Measurements from ENCODE around the gene DAPK1. TPM values are rescaled to one million over a fixed set of nuclear protein-coding genes. Genes with fewer than 3 reads are reported as not detected.

Gene DAPK1
- total and polyA plus RNA-seq, 2 donors (not counting 1 experiment from before 2014, with no cell fraction given) = 1.7 to 2.8 TPM

DNA sequence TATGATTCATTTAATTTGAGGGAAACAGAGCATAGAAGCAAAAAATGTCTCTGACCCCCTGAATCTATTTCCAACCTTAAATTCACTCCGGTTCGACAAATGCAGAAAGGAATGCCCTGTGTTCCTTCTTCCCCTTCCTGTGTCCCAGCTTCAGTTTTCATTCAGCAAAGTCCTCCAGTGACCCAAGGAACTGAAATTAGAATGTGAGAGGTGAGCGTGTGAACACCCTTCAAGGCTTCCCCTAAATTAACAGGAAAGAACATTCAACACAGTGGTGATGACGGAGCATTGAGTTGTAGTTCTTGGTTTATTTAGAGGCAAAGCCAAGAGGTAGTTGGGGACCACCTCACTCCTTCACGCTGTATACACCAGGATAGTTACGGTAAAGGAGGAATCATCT is 130.7 kb downstream of the DAPK1 start:
- ATAC-seq (ENCODE audit: low read depth) (no peak), DNase-seq (no peak)
- H3K4me1 Mint-ChIP-seq = no peaks in the 10 kb centered on the region
- Histone ChIP-seq H3K4me1 (ENCODE audit: control insufficient read depth in 2 of 2, insufficient read depth in 2 of 2, low read length in 2 of 2) (no peaks in the 10 kb centered on the region), H3K4me2 (replicated peaks; ENCODE audit: low read depth, low read length, poor library complexity, severe bottlenecking) (no peak overlapping the region), H3K27ac (ENCODE audit: low read length in 2 of 2) (no peak overlapping the region), H4K20me1 (ENCODE audit: control insufficient read depth, insufficient read depth, low read length, poor library complexity, severe bottlenecking) (no peaks in the 10 kb centered on the region), H3K9ac (ENCODE audit: low read length) (no peak overlapping the region), H2AFZ (ENCODE audit: insufficient read depth, low read depth, low read length, poor library complexity, severe bottlenecking) (no peak overlapping the region), H3K36me3 (replicated peaks in 1 of 2; ENCODE audit: control extremely low read depth in 1 of 2, control insufficient read depth in 1 of 2, extremely low read depth in 1 of 2, insufficient read depth in 2 of 2, low read length in 1 of 2) (no peaks in the 10 kb centered on the region), H3K4me3 (ENCODE audit: control extremely low read depth in 1 of 5, extremely low read depth in 1 of 5, insufficient read depth in 1 of 5, low read depth in 2 of 5, low read length in 4 of 5) (no peak overlapping the region), H3K9me3 (ENCODE audit: control extremely low read depth in 1 of 3, control insufficient read depth in 2 of 3, insufficient read depth in 1 of 3, low read length in 2 of 3) (peaks cover 0 to 9% (median 0%) of the 10 kb centered on the region in 3 donors), H3K27me3 (replicated peaks in 1 of 4; ENCODE audit: control extremely low read depth in 1 of 4, control insufficient read depth in 3 of 4, insufficient read depth in 4 of 4, low read length in 3 of 4) (no peaks in the 10 kb centered on the region), H3K79me2 (ENCODE audit: control insufficient read depth, insufficient read depth, low read length) (no peaks in the 10 kb centered on the region)
- H3K4me3 Mint-ChIP-seq = no peak overlapping the region
- H3K9me3 Mint-ChIP-seq (ENCODE audit: insufficient read depth) = no peaks in the 10 kb centered on the region
- no CpG with 5 or more reads among the region's 6 CpGs for WGBS (ENCODE audit: insufficient coverage)
- POLR2A ChIA-PET = no interaction called here
- no peak for TF ChIP-seq EZH2 (IDR thresholded peaks at IDR 0.05; ENCODE audit: borderline replicate concordance, insufficient read depth, low read depth, low read length, poor library complexity, severe bottlenecking)
- no peak overlapping the region for H3K27ac Mint-ChIP-seq
- no peaks in the 10 kb centered on the region for H3K27me3 Mint-ChIP-seq
- intact Hi-C loops (cut with micrococcal nuclease) = no loop called here
- CTCF ChIA-PET = no interaction called here

DNA sequence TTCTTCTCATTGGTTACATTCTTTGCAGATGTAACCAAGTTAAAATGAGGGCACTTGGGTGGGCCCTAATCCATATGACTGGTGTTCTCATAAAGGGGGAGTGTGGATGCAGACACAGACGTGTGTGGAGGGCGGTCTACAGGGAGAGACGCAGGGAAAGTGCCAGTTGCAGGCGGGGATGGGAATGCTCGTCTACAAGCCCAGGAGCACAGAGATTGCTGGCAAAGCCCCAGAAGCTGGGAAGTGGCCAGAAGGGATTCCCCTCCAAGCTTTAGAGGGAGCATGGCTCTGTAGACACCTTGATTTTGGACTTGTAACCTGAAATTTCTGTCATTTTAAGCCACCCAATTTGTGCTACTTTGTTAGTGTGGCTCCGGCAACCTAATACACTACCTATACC is 131.4 kb downstream of the DAPK1 start:
- Mint-ChIP-seq H3K27ac (no peak overlapping the region), H3K9me3 (ENCODE audit: insufficient read depth) (no peaks in the 10 kb centered on the region)

More for the DNA sequence above, 131.4 kb downstream of the DAPK1 start:
- WGBS (ENCODE audit: insufficient coverage) = 93% methylated on average over 5 of the region's 6 CpGs
- no peaks in the 10 kb centered on the region for H3K36me3 ChIP-seq (replicated peaks in 1 of 2; ENCODE audit: control extremely low read depth in 1 of 2, control insufficient read depth in 1 of 2, extremely low read depth in 1 of 2, insufficient read depth in 2 of 2, low read length in 1 of 2)
- CTCF ChIA-PET = no interaction called here
- intact Hi-C loops (cut with micrococcal nuclease) = no loop called here
- no peak overlapping the region for H3K4me2 ChIP-seq (replicated peaks; ENCODE audit: low read depth, low read length, poor library complexity, severe bottlenecking)
- H3K27me3 ChIP-seq (replicated peaks in 1 of 4; ENCODE audit: control extremely low read depth in 1 of 4, control insufficient read depth in 3 of 4, insufficient read depth in 4 of 4, low read length in 3 of 4) = no peaks in the 10 kb centered on the region
- POLR2A ChIA-PET = no interaction called here
- H3K4me1 ChIP-seq (ENCODE audit: control insufficient read depth in 2 of 2, insufficient read depth in 2 of 2, low read length in 2 of 2) = no peaks in the 10 kb centered on the region
- no peak overlapping the region for H3K27ac ChIP-seq (ENCODE audit: low read length in 2 of 2)
- no peak for DNase-seq
- no peak overlapping the region for H2AFZ ChIP-seq (ENCODE audit: insufficient read depth, low read depth, low read length, poor library complexity, severe bottlenecking)
- Mint-ChIP-seq H3K27me3 (no peaks in the 10 kb centered on the region), H3K4me1 (no peaks in the 10 kb centered on the region), H3K4me3 (no peak overlapping the region)
- H3K9ac ChIP-seq (ENCODE audit: low read length) = no peak overlapping the region
- no peak for TF ChIP-seq EZH2 (IDR thresholded peaks at IDR 0.05; ENCODE audit: borderline replicate concordance, insufficient read depth, low read depth, low read length, poor library complexity, severe bottlenecking)
- TF ChIP-seq, protein P1, sequence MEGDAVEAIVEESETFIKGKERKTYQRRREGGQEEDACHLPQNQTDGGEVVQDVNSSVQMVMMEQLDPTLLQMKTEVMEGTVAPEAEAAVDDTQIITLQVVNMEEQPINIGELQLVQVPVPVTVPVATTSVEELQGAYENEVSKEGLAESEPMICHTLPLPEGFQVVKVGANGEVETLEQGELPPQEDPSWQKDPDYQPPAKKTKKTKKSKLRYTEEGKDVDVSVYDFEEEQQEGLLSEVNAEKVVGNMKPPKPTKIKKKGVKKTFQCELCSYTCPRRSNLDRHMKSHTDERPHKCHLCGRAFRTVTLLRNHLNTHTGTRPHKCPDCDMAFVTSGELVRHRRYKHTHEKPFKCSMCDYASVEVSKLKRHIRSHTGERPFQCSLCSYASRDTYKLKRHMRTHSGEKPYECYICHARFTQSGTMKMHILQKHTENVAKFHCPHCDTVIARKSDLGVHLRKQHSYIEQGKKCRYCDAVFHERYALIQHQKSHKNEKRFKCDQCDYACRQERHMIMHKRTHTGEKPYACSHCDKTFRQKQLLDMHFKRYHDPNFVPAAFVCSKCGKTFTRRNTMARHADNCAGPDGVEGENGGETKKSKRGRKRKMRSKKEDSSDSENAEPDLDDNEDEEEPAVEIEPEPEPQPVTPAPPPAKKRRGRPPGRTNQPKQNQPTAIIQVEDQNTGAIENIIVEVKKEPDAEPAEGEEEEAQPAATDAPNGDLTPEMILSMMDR (IDR thresholded peaks at IDR 0.05) = no peak
- H4K20me1 ChIP-seq (ENCODE audit: control insufficient read depth, insufficient read depth, low read length, poor library complexity, severe bottlenecking) = no peaks in the 10 kb centered on the region
- H3K4me3 ChIP-seq (ENCODE audit: control extremely low read depth in 1 of 5, extremely low read depth in 1 of 5, insufficient read depth in 1 of 5, low read depth in 2 of 5, low read length in 4 of 5) = no peak overlapping the region
- peaks cover 0 to 8% (median 0%) of the 10 kb centered on the region in 3 donors for H3K9me3 ChIP-seq (ENCODE audit: control extremely low read depth in 1 of 3, control insufficient read depth in 2 of 3, insufficient read depth in 1 of 3, low read length in 2 of 3)
- no peak for ATAC-seq (ENCODE audit: low read depth)
- no peaks in the 10 kb centered on the region for H3K79me2 ChIP-seq (ENCODE audit: control insufficient read depth, insufficient read depth, low read length)
